ENCODE results near the gene F2RL1.

DNA sequence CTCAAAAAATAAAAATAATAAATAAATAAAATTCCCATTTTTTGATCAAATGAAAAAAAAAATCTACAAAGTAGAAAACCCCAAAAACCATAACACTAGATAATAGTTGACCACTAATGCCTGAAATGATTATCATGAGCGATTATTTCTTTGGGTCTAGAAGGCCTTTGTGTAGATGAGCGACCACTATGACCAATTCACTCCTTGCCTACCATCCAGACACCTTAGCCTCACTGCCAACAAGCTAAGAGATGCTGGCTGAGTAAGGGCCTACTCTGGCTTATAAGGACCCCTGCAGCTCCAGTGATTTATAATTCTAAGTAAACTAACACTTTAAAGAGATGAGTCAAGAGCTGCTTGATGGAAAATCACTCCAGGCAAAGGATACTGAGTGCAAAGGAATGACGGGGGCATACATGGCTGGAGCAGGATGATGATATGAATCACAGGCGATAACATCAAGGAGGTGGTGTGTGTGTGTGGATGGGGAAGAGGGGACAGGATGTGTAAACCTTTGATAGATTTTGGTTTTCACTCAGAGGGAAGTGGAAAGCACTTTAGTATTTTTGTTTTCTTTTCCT is 4.8 kb upstream of the F2RL1 start:
- TF ChIP-seq, protein P1, sequence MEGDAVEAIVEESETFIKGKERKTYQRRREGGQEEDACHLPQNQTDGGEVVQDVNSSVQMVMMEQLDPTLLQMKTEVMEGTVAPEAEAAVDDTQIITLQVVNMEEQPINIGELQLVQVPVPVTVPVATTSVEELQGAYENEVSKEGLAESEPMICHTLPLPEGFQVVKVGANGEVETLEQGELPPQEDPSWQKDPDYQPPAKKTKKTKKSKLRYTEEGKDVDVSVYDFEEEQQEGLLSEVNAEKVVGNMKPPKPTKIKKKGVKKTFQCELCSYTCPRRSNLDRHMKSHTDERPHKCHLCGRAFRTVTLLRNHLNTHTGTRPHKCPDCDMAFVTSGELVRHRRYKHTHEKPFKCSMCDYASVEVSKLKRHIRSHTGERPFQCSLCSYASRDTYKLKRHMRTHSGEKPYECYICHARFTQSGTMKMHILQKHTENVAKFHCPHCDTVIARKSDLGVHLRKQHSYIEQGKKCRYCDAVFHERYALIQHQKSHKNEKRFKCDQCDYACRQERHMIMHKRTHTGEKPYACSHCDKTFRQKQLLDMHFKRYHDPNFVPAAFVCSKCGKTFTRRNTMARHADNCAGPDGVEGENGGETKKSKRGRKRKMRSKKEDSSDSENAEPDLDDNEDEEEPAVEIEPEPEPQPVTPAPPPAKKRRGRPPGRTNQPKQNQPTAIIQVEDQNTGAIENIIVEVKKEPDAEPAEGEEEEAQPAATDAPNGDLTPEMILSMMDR (IDR thresholded peaks at IDR 0.05; ENCODE audit: insufficient read depth, low read depth, low read length) = no peak
- no peak for TF ChIP-seq EZH2 (IDR thresholded peaks at IDR 0.05; ENCODE audit: insufficient read depth, low read length)
